ENCODE measurements around the gene SPDL1.

DNA sequence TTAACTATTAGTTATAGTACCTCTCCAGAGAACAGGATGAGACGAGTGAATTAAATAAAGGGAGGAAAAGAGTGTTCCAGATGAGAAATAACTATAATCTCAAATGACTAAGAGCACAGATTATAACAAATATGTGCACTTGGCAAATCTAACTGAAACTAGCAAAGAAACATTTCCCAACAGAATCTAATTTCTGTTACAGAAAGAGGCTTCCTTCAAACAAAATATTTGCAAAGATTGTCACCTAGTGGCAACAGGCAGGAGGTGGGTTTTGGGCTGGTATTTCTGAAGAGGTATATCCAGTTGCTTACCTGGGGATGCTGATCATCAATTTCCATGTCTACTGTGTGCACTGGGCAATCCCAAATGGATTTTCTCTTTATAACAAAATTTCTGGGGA, 5.6 kb upstream of the SPDL1 start:
- TF ChIP-seq, protein P1, sequence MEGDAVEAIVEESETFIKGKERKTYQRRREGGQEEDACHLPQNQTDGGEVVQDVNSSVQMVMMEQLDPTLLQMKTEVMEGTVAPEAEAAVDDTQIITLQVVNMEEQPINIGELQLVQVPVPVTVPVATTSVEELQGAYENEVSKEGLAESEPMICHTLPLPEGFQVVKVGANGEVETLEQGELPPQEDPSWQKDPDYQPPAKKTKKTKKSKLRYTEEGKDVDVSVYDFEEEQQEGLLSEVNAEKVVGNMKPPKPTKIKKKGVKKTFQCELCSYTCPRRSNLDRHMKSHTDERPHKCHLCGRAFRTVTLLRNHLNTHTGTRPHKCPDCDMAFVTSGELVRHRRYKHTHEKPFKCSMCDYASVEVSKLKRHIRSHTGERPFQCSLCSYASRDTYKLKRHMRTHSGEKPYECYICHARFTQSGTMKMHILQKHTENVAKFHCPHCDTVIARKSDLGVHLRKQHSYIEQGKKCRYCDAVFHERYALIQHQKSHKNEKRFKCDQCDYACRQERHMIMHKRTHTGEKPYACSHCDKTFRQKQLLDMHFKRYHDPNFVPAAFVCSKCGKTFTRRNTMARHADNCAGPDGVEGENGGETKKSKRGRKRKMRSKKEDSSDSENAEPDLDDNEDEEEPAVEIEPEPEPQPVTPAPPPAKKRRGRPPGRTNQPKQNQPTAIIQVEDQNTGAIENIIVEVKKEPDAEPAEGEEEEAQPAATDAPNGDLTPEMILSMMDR (IDR thresholded peaks at IDR 0.05 in 4 of 5, conservative IDR thresholded peaks at IDR 0.05 in 1 of 5): no peak
- no peak for TF ChIP-seq POLR2A (IDR thresholded peaks at IDR 0.05)
